ENCODE results near the gene TBATA.

GRCh38 chr10:70780772-70781171, 4.4 kb downstream of the TBATA start:
- TF ChIP-seq HDAC6 (IDR thresholded peaks at IDR 0.05; ENCODE audit: low read depth, low read length), result no peak
- TF ChIP-seq MAX (IDR thresholded peaks at IDR 0.05), result no peak
- TF ChIP-seq CTCF (IDR thresholded peaks at IDR 0.05; ENCODE audit: control extremely low read depth in 1 of 3, insufficient read depth in 1 of 3, low read depth in 1 of 3, low read length in 3 of 3), result no peak
- no peak for TF ChIP-seq JUN (IDR thresholded peaks at IDR 0.05; ENCODE audit: low read depth, low read length)
- no peak for TF ChIP-seq ZNF274 (IDR thresholded peaks at IDR 0.05; ENCODE audit: borderline replicate concordance, extremely low read depth, low read length)
- no peak for TF ChIP-seq RAD21 (IDR thresholded peaks at IDR 0.05 in 1 of 2, conservative IDR thresholded peaks at IDR 0.05 in 1 of 2; ENCODE audit: low read depth in 2 of 2, low read length in 2 of 2)
- TF ChIP-seq KDM5A (IDR thresholded peaks at IDR 0.05; ENCODE audit: low read length), result no peak
- TF ChIP-seq POLR2A (IDR thresholded peaks at IDR 0.05; ENCODE audit: control extremely low read depth in 1 of 2, low read depth in 2 of 2, low read length in 2 of 2), result no peak
- no peak for TF ChIP-seq JUND (IDR thresholded peaks at IDR 0.05; ENCODE audit: low read length)

All from H1 (cell line).